ENCODE measurements around the gene DOCK1.

DOCK1 gene

DNA sequence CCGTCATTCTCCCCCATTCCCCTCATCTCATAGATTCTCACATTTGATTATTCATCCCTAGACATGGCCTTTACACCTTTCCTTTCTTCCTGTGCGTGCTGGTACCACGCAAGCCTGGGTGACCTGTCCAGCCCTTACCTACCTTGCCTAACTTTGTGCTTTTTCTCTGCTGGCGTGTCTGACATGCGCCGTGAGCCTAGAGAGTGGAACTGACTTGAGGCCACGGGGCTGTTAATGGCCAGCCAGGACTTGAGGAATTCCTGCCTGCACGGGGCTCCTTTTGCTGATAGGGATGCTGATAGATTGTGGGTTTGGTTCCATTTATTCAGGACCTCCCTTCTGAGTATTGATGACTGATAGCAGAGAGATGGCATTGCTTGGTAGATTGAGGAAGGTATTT, 134.2 kb downstream of the DOCK1 start:
- DNase-seq (ENCODE audit: low read depth): no peak

DNA sequence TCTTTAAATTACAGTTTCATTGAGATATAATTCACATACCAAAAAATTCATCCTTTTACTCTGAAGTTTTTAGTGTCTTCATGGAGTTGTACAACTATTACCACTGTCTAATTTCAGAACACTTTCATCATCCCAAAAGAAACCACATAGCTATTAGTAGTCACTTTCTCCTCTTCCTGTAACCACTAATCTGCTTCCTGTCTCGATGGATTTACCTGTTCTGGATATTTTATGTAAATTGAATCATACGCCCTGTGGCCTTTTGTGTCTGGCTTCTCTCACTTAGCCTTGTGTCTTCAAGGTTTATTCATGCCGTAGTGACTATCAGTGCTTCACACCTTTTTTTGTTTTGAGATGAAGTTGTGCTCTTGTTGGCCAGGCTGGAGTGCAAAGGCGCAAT, 135.5 kb downstream of the DOCK1 start:
- no peak for DNase-seq (ENCODE audit: low read depth)

DNA sequence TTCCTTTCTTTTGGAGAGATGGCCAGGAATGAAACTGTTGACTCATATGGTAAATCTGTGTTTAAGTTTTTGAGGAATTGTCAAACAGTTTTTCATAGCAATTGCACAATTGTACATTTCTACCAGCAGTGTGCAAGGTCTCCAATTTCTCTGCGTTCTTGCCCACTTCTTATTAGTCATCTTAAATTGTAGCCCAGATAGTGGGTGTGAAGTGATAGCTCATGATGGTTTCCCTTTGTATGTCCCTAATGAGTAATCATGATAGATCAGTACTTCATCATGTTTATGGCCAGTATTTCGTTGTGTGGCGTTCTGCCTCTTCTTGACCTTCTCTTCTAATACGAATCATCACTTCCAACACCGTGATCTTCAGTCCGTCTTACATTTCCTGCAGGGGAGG, 136.3 kb downstream of the DOCK1 start:
- no peak for DNase-seq (ENCODE audit: low read depth)

DNA sequence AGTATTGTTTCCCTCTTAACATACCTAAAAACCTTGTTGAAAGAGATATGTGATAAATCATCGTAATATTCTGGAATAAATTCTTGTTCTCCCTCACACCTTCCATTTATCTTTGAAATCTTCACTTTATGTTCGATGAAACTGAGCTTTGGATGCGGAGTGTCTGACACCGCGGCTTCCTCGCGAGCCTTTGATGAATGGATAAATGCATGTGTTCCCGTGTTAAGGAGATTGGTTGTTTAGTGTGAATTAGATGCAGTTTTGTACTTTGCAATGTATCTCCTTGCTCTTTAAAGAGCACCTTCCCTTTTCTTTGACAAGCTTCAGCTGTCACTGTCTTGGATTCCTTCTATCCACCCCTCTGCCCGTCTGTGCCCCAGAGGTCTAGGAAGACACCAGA, 138.1 kb downstream of the DOCK1 start:
- DNase-seq (ENCODE audit: low read depth): no peak

DNA sequence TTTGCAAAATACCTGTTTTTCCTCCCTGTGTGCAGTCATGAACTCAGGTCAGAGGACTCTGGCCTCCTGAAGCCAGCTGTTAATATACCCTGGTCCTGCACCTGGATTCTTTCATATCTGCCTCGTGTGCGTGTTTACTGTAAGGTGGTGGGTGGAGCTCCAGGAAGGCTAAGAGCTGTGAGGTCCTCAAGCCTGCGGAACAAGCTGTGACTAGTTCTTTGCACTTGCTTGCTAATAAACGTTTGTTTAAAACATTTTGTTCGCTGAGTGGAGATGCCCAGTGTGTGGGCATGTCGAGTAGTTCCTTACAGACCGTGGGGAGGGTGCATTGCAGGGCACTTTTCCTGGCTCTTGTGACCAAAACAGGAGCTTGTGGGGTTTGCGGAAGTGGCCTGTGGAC, 139.0 kb downstream of the DOCK1 start:
- DNase-seq (ENCODE audit: low read depth): no peak

DNA sequence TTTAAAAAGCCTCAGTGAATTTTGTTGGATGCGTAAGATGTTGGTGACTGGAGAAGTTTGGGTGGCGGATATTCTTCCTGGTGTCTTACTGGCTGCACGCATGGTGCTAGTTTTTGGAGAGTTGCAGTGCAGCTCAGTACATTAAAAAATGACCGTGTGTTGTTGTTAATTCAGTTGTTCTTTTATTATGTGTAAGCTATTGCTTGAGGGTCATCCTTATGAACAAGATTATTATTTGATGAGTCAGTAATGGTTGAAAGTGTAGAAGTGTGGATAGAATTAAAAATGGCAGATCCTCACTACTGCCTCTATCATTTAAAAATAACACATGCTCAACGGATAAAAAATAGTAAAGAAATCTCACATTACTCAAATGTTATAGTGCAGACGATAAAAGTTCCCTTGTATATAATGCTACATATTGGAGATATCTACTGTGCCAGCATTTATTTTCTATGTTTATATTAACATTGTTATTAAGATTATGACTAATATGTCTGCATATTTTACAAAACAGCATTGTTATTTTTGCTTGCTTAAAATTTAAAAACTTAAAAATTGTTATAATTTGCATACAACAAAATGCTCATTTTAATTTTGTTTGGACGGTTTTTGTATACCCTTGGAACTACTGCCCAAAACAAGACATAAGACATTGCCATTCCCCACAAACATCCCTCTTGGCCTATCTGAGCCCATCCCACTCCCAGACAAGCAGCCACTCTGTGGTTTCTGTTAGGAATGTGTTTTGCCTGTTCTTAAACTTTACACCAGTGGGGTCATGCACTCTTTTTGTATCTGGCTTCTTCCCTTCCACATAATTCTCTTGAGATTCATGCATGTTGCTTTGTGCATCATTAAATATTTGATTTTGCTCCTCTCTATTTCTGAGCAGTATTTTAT, 142.0 kb downstream of the DOCK1 start:
- no peak for DNase-seq (ENCODE audit: low read depth)

DNA sequence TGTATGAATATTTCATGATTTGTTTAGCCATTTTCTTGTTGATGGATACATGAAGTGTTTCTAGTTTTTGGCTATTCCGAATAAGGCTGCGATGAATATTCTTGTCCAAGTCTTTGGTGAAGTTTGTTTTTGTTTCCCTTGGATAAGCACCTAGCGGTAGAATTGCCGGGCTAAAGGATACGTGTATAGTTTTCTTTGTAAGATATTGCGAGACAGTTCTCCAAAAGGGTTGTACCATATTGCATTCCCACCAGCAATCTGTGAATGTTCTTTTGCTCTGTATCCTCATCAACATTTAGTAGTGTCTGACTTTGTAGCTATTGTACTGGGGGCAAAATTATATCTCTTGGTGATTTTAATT, 142.6 kb downstream of the DOCK1 start:
- DNase-seq (ENCODE audit: low read depth): no peak

DNA sequence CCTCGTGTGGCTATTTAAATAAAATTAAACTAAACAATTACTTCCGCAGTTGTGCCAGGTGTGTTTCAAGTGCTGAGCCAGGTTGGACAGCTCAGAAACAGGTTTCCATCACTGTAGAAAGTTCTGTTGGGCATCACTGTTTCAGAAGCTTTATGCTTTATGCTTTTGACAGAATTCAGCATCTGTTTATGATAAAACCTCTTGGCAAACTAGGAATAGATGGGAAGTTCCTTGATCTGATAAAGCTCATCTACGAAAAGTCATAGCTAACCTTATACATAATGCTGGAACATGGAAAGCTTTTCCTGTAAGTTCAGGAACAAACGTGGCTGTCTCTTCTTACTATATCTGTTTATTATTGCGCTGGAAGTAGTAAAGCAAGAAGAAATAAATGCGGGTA, 143.4 kb downstream of the DOCK1 start:
- DNase-seq (ENCODE audit: low read depth): no peak

DNA sequence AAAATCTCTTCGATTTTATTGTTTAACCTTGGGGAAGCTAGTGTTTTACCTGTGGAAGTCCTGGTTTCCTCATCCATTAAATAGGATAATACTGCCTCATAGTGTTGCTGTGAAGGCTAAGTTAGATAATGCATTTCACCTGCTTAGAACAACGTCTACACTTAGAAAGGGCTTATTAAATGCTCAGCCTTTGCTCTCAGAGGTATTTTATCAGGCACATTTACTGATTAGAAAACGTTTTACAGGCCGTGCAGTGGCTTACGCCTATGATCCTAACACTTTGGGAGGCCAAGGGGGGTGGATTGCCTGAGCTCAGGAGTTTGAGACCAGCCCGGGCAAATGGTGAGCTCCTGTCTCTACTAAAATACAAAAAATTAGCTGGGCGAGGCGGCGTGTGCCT, 146.8 kb downstream of the DOCK1 start:
- no peak for DNase-seq (ENCODE audit: low read depth)

DNA sequence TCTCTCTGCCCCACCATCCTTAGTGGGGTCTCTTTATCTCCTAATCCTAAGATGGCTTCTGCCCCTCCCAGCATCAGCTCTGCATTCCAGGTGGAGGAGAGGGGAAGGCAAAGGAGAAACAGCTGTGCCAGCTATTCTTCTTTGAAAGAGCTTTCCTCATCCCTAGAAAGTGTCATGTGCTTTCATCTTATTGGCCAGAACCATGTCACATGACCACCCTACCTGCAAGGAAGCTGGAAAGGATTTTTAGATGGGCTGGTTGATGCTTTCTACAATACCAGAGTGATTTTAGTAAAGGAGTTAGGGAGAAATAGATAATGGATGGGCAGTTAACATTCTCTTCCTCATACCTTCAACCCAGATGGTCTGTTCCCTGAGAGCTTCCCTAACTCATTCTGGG, 150.0 kb downstream of the DOCK1 start:
- DNase-seq (ENCODE audit: low read depth): no peak

DNA sequence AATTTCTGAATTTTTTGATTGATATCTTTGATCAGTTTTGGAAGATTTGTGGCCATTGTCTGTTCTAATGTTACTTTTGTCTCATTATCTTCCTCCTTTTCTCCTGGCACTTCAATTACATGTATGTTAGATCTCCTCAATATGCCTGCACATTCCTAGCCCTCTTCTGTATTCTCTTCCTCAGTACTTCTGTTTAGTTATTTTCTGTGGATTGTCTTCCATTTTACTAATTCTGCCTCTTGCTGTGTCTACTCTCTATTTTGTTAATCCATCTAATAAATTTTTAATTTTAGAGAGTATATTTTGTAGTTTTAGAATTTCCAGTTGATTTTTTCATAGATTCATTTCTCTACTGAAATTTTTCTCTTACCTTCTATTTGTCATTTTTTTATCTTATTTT, 154.1 kb downstream of the DOCK1 start:
- DNase-seq (ENCODE audit: low read depth): no peak

DNA sequence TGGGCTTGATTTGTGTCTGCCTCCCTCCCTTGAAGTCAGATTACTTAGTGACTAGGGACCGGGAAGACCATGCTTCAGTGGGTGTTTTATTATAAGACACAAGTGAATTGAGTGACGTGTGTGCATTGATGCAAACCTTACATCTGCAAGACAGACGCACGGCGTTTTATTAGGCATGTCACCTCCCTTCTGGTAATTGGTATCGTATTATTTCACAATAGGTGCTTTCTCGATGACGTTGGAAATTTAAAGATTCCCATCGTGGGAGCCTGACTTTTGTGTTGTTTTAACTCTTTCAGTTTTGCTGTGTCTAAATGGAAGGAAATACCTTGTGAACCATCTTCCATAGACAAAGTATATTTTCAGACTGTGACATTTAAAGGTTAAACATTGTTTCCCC, 158.5 kb downstream of the DOCK1 start:
- no peak for DNase-seq (ENCODE audit: low read depth)

DNA sequence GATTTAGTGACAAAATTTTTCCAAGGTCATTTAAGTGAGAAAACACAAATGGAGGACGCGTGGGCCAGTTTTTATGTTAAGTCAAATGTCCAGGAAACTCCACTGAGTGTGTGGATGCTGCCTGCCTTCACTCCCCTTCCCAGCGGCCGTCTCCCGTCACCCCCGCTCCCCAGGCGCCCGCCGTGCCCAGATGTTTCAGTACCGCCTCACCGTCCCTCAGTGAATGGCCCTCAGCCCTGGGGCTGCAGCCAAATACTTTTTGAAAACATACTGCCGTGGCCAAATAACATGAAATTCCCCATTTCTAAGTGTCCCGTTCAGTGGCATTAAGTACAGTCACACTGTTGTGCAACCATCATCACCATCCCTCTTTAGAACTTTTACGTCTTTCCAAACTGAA, 159.2 kb downstream of the DOCK1 start:
- DNase-seq (ENCODE audit: low read depth): no peak

DNA sequence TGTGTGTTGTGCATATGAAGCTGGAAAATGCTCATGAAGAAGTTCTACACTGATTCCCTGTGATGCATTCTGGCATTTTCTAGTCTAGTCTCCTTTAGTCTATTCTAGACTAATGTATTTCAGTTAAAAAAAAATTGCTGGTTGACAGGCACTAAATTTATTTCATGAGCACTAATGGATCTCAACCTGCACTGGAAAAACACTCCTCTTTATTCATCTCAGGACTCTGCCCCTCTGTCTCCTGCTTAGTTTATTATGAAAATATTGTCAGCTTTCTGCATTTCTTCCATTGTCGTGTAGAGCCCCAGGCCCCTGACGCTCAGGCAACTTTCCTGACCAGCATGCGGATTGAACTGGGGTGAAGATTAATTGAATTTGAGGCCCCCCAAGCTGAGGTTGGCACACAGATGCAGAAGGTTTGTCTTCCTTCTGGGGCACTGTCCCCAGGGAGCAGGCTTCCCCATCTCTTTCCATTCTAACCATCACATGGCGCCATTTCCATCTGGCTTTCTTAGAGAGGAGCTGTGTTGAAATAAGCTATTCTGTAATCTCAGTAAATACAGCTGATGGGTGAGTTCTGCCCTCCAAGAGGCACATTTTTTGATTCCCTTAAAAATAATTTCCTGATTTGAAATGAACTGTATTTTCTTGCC, 162.4 kb downstream of the DOCK1 start:
- no peak for DNase-seq (ENCODE audit: low read depth)

DNA sequence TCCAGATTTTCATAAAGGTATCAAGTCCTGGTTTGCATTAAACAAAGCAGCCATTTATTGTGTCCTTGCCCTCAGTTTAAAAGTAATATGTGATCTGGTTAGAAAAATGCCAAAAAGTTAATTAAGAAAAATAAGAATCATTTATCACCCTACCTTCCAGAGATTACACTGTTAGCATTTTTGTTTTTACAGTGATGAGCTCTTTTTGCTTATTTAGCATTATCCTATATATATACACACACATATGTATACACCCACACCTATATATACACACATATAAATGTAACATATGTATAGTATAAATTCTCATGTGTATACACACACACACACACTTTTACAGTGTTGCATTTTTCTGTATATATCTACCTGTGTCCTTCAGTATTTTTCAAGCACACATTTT, 163.3 kb downstream of the DOCK1 start:
- DNase-seq (ENCODE audit: low read depth): no peak

DNA sequence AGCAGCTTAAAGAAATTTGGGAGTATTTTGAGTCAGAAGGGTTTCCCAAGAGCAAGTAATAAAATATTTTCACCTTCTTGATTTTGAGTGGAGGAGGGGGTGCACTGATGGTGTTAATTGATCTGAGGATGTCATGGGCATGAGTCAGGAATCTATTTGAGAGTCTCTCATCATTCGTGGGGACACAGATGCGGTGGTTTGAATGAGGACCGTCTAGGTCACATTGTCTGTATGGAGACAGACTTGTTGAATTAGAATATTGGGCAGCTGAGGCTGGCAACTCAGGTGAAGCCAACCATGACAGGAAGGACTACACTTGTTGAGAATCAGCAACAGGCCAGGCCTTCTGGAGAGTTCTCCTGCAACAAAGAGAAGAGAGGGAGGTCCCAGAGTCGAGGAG, 164.2 kb downstream of the DOCK1 start:
- DNase-seq (ENCODE audit: low read depth): no peak

DNA sequence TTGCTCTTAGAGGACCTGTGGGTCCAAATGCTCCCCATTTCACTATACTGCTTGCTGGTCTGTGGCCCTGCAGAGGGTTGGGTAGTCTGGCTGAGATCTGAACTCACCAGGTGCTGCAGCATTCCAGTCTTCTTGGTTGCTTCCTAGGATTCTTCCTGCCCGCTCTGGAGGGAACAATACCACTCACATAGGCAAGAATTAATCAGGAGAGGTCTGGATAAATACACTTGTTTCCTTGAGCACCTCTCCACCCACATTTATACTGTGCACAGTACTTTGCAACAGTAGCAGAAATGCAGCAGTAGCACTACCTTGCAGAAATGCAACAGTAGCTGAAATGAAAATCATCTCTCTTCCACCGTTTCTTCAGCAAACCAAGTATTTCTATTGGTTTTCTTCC, 165.9 kb downstream of the DOCK1 start:
- no peak for DNase-seq (ENCODE audit: low read depth)

DNA sequence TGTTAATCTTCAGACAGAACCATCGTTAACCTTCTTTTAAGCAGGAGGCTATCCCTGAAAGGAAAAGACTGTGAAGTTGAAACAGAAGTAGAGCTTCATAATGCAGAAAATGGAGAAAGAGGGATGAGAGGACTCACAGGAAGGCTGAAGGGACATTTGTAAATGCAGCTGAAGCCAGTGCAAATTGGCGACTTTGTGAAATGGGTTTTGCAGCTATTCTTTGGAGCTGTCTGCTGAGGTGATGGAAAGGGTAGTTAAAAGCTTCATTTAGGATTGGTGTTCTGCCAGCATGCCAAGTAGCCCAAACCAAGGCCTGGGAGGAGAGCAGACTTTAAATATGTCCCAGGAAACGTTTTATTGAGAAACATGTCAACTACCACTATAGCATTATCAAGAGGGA, 168.4 kb downstream of the DOCK1 start:
- DNase-seq (ENCODE audit: low read depth): no peak

DNA sequence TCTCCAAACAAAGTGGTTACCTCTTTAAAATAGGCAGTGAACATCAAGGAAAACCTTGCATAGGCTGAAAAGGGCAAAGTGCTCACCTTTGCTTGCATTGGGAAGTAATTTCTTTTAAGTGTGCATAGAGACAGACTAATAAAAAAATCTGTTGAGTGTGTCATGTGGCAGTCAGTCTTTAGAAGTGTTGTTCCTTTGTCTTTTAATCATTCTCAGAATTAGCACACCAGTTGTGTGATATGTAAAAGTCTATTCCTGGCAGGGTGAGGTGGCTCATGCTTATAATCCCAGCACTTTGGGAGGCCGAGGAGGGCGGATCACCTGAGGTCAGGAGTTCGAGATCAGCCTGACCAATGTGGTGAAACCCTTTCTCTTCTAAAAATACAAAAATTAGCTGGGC, 174.2 kb downstream of the DOCK1 start:
- DNase-seq (ENCODE audit: low read depth): no peak

DNA sequence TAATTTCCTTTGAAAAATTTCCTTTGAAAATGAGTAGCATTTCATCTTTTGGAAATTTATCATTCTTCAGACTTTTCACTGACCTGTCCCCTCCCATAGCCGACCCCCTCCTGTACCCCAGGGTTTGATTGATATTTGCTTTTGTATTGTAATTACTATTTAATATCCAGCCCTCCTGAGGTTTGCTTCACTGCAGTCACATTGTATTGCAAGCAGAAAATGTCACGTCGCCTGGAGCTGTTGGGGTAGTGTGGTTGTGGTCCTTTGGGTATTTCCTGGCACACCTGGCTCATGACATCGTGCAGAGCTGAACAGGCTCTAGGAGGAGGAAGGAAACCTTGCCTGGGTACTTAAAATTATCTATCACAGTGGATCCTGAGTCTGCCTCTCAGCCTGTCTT, 175.1 kb downstream of the DOCK1 start:
- DNase-seq (ENCODE audit: low read depth): no peak

DNA sequence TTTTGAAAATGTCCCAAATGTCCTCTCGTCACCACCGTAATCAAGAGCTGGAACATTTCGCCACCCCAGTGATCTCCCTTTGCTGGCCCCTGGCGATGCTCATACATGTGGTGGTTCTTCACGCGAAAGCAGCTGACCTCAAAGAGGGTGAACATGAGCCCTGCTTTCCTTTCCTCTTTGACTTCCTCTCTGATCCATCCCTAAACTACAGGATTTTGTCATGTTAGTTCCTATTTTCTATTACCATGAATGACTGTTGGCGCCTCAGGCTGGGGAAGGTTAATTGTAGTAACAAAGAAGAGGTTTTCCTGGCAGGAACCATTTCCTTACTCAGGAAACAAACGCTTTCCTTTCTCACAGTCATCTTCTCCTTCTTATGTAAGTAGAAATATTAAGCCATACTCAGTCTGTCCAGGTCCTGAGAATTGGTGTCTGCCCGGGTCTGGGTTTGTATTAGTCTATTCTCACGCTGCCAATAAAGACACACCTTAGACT, 176.7 kb downstream of the DOCK1 start:
- DNase-seq (ENCODE audit: low read depth): no peak

DNA sequence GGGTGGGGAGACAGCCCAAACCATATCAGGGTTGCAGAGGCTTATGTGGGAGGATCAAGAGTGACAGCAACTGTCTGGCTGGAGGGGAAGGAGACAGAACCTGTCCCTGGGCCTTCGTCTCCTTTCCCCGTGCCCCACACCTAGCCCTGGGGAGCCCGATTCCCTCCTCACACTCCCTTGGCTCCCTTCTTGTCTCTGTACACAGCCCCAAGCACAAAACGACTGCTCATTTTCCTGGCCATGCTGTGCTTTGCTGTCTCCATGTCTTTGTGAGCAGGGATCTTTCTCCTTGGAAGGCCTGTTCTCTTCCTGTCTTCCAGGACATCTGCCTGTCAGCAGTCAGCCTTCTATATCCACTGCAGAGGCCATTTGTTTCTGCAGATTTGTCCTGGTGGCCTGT, 177.4 kb downstream of the DOCK1 start:
- no peak for DNase-seq (ENCODE audit: low read depth)

DNA sequence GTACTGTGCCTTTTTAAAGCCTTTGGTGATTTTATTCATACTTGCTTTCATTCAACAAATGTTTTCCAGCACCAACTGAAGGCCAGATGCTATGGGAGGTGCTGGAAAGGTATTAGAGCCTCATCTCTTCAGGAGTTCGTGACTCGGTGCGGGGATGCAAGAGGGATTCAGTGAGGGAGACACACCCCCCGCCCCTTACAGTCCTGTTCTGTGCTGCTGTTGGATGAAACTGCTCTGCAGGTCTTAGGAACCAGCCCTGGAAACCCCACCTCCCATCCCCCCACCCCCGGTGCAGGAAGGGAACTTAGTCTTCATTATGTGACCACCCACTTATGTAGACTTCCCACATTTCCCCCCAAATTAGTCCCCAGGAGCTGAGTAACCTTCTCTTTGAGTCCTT, 180.7 kb downstream of the DOCK1 start:
- DNase-seq (ENCODE audit: low read depth): no peak

DNA sequence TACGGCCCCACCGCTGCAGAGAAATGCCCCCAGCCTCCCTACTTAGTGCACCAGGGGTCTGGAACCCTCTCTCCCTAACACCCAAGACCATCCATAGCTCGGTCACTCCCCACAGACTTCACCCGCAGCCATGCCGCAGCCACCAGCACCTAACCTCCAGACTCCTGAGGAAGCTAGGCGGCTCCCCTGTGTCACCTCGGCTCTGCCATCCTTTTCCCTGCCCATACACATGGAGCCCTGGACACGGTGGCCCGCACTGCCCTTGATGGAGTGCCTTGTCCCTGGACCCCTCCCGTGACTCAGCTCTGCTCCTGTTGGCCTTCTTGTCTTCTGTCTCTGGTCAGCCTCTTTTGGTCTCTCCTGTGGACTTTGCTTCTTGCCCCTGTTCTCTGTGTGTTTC, 183.7 kb downstream of the DOCK1 start:
- no peak for DNase-seq (ENCODE audit: low read depth)

Measured in HS-27A (cell line).